GM12873 (cell line): Measurements from ENCODE around the gene NALCN.

Experiments used
- CTCF ChIP-seq: IDR thresholded peaks from 2 replicates; pipeline ENCODE4 v1.5.1; 2012; ENCODE audit warnings: low read depth, mild to moderate bottlenecking, moderate library complexity, low read length, control low read depth; ENCODE audit not compliant: insufficient read depth; ENCODE audit errors: missing control alignments

Gene NALCN

GRCh38 chr13:101205408-101205807 lies 210.9 kb downstream of the NALCN start:
- TF ChIP-seq CTCF, result no peak

- TF ChIP-seq CTCF, result no peak
Observed at GRCh38 chr13:101204270-101205020, 211.9 kb downstream of the NALCN start.

- TF ChIP-seq CTCF, result no peak
Observed at GRCh38 chr13:101202590-101202989, 213.7 kb downstream of the NALCN start.

- TF ChIP-seq CTCF, result no peak
Observed at GRCh38 chr13:101190976-101191375, 225.3 kb downstream of the NALCN start.

GRCh38 chr13:101190337-101190736 lies 226.0 kb downstream of the NALCN start:
- TF ChIP-seq CTCF, result no peak

- TF ChIP-seq CTCF, result no peak
Observed at GRCh38 chr13:101185606-101186005, 230.7 kb downstream of the NALCN start.

- no peak for TF ChIP-seq CTCF
Observed at GRCh38 chr13:101181076-101181685, 235.1 kb downstream of the NALCN start.
